ENCODE data around the gene NMRK1.
A peak's percentile ranks its signal among the peaks of the same experiment; 100 is the strongest.

The NMRK1 gene

DNA sequence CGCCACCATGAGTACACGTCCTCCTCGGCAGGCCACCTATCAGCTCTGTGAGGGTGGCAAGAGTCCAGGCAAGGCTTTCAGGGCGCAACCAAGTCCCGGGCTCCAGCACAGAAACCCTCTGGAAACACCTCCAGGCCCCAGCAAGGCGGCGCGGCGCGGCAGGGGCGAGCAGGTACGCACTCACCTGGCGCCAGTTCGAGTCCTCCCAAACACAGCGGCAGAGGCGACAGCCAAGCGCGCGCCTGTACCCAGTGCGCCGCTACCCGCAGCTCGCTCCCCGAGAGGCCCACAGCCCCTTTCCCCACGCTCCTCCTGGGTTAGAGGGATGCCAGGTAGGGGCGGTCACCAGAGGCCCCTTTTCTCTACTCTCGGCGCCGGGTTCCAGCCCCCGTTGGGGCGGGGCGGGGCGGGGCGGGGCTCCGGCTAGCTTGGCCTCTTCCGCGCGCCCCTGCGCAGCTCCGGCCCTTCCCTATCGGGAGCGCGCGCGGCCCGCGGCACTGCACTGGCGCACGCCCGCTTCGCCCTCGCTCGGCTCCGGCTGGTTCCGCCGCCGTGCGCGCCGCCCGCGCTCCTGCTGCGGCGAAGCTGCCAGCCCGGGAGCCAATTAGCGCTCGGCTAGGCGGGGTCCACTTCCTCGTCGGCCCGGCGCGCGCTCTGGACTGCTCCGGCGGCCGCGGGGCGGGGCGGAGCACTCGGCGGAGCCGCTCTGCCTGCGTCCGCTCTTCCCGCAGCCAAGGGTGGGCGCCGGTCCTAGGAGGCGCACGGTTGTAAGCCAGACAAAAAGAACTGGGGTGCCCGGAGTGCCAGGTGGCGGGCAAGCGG is at the start of gene NMRK1, which contains the start of gene OSTF1:
Gene NMRK1 (minus strand): TSS at position 332 of the 822 bp plus-strand sequence. CDS start 5,040 bp downstream, outside the sequence.
Gene OSTF1 (plus strand): TSS at position 691 of the 822 bp plus-strand sequence. CDS start 179 bp downstream, outside the sequence.
- peak; percentile 97 for DNase-seq

DNA sequence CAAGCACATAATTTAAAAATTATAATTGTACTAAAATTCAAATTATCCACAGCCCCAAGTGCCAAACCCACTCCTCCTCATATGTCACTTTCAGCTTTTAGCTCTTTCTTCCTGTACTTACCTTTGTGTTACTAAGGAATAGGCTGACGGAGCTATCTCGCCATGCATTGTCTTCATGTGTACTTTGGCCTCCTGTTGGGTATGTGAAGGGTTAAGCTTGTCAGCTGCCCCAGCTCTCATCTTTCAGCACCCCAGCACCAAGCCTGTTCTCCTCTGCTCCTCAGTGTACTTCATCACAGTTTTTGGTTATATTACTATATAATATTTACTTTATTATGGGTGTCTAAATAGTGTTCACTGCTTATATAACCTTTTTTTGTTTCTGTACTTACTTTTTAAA is 46.5 kb upstream of the NMRK1 start:
- DNase-seq = no peak

DNA sequence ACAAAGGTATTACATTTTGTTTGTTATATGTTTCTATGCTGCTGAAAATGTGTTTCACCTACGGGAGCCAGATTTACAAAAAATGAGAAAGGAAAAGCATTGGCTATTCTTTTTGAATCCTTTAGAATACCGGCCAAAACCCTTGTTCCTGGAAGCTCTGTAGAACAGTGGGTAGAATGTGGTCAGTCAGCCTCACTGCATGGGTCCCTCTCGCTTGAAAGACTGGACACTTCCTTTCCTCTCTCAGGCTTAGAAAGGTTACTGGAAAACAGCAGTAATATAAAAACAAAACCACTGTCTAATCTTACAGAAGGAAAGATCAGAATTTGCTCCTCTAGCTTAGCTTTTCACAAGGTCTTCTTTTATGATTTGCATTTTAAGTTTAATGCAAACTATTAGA is 45.4 kb upstream of the NMRK1 start:
- no peak for DNase-seq

DNA sequence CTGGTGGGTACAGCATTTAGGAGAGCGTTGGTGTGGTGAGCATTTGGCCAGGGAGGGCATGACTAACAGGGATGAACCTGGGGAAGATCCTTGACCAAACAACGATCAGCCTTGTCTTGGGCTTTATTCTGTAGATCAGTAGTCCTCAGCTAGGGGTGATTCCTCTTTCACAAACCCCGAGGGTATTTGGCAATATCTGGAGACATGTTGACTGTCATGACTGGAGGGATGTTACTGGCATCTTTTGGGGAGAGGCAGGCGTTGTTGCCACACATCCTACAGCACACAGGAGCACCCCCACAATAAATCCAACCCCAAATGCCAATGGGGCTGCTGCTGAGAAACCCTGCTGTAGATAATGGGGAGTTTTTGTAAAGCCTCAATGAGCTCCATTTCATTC is 44.3 kb upstream of the NMRK1 start:
- DNase-seq = no peak

DNA sequence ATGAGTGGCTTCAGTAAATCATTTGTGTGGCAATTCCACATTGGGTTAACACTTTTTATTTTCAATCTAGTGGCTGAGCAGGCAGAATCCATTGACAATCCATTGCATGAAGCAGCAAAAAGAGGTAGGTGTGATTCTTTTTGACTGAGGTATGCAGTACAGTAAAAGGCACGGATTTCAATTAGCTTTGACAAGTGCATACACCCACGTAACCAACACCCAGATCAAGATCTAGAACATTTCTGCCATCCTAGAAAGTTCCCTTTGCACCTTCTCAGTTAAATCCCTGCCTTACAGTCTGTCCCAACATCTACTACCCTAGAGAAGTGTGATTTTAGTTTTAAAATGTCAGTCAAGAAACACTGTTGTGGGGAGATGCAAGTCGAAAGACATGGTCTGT is 43.7 kb upstream of the NMRK1 start:
- DNase-seq = no peak

DNA sequence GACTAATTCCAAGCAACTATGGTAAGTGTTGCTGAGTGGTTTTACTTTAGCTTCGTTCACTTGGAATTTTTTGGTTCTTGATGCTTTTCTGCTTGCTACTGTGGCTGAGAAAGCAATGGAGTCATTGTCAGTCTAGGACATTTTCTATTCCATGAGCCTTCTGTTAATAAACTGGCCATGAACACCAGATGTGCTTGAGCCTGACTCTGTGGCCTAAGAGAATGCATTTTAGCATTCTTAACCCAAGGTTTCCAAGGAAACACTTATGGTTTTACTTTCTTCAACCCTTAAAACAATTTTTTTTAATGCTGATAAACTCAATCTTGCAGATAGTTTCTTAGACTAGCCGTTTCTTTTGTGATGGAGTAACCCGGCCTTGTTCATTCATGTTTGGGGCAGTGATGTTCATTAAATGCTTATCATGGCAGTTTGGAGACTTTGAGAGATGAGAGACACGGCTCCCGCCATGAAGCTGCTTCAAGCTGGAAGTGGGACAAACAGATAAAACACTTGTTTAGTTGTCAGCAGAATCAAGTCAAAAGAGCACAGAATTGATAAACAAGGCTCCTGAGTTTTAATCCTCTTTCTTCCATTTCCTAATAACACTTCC is 42.8 kb upstream of the NMRK1 start:
- no peak for DNase-seq

DNA sequence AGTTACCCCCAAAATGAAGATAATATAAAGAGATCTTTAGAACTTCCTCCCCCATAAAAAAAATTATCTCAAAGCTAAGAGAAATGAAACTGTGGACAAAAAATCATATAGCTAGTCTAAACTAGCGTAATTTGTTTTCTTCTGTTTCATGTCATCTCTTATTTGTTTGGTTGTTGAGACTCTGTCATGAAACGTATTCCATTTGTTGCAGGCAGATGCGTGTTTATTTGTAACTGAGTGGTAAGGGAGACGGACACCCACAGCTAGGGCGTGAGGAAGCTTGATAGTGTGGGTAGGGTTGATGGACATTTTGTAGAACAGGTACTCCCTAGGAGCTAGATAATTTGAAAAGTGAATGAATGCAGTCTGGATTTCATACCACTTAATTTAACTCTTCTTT is 42.2 kb upstream of the NMRK1 start:
- DNase-seq = no peak

DNA sequence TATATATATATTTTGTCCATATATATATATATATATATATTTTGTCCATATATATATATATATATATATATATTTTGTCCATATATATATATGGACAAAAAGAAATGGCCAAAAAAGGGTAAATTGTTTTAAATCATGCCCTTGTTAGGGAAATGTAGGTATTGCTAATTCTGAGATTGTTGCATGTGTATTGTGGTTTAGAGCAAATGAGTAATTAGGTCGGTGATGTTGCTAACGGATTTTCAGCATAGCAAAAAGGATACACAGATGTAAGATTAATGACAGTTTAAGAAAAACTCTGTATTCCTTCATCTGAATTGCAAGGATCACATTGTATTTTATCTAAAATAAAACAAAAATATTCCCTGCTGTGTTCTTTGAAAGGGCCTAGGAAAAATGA is 40.6 kb upstream of the NMRK1 start:
- DNase-seq = no peak

DNA sequence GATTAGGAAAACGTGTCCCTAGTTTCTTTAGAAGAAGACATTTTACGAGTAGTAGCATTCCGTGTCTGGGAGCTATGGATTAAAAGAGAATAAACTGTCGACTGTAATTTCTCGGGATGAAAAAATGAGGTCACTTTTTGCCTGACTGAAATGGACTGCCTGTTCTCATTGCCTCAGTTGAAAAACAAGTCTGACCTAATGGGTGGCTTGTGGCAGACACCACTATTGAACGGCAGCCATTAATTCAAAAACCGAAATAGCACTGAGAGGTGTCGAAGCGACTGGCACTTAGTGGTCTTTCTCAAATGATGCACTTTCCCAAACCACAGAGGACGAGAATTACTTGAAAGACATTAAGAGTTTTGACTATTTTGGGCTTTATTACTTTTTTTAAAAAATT is 35.7 kb upstream of the NMRK1 start:
- no peak for DNase-seq

DNA sequence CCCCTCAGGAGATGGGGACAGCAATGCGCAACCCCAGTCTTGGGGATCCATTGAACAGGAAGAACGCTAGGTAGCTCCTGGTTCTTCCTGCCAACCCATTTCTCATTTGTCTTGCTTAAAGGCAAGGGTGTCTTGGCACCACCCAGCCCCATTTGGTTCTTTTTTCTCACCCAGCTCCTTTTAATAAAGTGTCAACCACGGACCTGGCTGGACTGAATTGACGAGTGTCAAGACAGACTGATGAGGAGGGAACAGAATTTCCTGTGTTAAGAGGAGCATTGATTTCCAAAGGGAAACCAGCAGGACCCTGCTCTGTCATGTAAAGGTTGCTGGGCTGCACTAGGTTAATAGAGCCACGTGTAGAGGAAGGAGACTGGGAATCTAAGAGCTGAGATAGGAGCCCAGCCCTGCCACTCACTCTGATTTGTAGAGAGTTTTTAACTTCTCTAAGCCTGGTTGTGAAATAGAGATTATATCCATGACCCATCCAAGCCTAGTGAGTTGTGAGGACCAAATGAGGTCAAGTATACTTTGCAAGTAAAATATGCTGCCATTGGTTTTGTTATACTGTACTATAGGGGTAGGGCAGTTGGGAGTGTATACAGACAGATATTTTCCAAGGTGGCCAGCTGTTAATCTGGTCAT is 34.1 kb upstream of the NMRK1 start:
- no peak for DNase-seq

DNA sequence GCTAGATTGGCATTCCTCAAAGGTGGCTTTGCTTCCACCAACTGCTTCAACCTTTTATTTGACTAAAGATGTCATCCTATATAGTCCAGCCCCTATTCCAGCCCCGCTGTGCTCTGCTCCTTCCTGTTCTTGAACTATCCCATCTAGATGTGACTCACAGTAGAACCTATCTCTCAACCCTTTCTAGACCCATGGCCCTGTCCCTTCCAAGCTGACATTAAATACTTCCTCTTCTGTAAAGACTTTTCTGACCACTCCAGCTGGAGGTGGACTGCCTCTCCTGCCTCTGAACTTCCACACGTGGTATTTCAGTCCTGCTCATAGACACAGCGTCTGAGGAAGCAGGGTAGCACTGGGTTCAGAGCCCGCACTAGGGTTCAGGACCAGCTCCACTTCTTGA is 32.7 kb upstream of the NMRK1 start:
- no peak for DNase-seq

DNA sequence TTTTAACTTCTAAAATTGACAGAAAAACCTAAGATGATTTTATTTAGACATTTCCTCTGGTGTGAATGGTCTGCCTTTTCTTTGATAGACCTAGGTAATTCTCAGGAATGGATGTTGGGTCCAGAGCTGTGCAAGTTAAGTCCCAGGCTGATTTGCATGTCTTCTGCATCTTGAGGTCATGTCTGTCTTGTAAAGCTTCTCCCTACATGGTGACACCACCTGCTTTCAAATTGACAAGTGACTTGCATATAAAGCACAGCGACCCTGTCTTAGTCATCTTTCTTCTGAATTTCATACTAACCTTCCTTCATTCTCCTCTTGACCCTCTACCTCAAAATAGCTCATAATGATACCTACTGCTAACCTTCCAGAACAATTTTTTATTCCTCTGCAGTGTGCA is 29.6 kb upstream of the NMRK1 start:
- no peak for DNase-seq

DNA sequence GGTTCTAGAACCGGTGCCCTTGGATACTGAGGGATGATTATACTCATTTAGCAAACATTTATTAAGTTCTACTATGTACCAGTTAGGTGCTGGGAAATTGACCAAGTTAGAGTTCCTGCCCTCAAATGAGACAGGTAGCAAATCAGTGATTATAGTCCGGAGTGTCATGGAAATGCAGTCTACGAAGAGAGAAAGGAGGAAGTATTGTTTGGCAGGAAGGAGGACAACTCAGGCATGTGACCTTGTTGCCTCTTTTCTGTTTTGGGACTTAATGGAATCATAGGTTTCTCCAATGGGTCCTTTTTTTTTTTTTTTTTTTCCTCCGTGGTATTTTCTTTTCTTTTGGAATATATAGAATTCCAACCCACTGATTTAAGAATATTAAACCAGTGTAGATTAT is 28.4 kb upstream of the NMRK1 start:
- DNase-seq = no peak

DNA sequence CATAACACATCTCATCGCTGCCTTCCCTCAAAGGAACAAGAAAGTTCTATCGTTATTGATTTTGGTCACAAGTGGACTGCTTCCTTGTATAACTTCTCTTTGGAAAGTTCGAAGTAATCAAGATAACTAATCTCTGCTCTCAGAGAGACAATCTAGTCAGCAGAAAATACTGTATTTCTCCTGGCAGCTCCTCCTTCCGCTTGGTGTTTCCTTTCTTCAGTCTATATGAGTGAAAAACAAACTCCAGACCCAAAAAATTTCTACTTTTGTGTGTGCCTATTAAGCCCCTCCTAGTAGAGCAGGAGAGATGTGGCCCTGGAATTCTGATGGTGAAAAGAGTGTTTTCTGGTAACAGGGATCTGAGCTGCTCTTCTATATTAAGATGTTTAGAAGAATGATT is 24.8 kb upstream of the NMRK1 start:
- no peak for DNase-seq

DNA sequence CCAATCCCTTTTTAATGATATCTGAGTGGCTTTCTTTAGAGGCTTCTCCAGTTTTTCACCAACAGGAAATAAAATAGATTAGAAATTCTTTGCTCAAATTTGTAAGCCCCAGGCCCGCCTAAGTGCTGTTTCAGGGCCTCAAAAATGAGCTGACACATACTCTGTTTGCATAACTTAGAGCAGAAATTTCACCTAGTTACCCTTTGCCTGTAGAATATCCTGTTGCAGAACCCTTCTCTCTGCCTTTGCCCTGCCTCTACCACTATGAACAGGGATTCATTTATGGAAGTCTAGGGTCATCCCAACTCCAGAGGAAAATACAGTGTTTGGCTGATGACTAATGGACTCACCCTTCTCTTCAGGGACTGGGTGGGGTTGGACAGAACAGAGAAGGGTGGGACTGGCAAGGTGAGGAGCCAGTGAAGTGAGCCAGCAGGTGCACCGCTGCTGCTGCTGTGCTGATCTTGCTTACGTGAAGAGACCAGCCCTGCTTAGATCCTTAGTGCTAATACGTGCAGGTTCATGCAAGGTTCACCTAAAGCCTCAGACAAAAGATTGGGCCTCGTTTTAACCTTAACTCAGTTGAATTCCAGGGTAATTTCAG is 23.2 kb upstream of the NMRK1 start:
- DNase-seq = no peak

DNA sequence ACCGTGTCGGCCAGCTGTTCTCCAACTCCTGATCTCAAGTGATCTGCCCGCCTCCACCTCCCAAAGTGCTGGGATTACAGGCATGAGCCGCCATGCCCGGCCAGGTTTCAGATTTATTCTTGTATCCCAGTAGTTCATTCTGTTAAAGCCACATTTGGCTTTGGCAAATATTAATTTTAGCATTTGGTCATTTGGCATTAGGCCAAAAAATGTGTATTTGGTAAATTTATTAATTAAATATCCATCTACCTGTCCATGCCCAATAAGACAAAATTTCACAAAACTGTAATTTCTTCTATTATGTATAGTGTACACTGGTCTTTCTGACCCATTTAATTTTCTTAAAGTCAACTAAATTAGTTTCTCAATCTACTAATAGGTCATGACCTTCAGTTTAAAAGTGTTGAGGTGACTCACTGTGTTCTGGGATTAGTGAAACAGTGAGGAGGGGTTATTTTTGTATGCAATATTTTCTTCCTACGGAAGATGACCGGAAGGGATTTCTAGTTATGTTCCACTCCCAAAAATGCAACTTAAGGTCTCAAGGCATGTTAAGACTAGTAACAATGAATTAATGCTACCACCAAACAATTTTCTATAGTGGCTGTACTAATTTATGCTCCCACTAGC is 21.4 kb upstream of the NMRK1 start:
- no peak for DNase-seq

DNA sequence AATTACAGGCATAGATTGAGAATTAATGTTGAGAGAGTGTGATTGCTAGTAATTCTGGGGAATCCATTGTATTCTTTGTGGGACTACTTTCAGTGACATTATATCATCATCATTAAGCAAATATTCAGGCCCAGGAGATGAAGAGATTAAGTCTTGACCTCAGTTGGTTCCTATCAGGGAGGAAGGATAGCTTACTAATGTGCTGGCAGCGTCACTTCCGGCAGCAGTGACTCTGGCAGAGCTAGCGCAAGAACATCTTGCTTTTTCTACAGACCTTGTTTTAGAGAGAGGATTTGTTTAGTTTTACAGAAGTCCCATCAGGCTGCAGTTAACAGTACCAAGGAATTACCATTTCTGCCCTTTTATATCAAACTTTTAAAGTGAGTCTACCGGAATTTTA is 20.6 kb upstream of the NMRK1 start:
- no peak for DNase-seq

DNA sequence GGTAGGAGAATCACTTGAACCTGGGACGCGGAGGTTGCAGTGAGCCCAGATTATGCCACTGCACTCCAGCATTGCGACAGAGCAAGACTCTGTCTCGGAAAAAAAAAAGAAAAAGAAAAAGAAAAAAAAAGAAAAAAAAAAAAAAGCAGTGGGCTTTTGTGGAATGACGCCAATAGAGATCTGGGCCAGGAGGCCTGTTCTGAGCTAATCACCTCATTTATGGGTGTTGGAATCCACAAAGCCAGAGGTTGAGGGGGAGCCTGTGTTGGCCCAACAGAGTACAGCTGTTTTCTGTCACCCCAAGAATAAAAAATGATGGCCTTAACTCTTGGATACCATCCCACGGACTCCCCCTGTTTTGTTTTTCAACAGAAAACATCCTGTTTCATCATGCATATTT is 18.9 kb upstream of the NMRK1 start:
- no peak for DNase-seq

DNA sequence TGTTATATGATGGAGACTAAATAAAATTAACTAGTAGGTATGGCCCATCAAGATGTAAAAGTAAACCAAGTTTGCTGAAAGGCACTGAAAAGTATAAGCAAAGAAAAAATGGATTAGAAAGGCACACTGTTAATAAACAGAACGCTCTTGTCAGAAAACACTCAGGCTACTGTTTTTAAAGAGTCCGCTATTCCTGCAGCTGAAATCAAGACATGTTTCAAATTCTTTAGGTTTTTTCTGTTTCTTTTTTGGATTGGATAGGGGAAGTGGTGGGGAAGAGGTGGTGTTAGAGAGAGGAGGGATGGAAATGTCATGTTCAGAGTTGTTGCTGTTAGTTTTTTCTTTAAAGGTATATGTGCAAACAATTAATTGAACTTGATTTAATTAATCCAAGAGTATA is 17.9 kb upstream of the NMRK1 start:
- DNase-seq = no peak

DNA sequence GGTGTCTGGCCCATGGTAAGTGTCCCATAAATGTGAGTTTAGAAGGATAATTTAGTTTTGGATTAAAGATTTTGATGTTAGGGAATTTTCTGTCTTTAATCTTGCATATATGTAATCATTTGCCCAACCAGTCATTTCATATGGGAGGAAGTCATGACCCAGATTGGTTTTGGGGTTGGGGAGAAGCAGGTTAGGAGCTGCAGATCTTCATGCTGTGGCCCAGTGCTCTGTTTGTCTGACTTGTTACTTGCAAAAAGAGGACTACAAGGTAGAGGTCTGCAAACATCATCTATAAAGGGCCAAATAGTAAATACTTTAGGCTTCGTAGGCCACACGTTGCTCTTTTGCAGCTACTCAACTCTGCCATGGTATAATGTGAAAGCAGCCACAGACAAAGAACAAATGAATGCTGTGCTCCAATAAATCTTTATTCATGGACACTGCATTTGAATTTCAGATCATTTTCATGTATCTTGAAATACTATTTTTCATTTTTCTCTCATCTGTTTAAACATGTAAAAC is 17.1 kb upstream of the NMRK1 start:
- no peak for DNase-seq

DNA sequence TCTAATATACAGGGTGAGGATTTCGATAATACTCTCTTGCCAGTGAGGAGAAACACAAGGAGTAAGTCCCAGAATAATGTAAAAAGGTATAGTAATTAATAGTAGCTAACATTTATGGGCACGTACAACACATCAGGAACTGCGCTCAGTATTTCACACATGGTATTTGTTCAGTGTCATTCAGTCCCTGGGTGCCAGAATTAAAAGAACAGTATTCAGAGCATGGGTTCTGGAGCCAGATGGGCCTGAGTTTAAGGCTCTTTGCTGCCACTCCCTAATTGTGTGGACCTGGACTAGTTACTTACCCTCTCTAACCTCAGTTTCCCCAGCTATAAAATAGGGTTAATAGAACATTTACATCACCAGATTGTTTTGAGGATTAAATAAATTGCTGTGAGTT is 16.7 kb upstream of the NMRK1 start:
- DNase-seq = no peak

DNA sequence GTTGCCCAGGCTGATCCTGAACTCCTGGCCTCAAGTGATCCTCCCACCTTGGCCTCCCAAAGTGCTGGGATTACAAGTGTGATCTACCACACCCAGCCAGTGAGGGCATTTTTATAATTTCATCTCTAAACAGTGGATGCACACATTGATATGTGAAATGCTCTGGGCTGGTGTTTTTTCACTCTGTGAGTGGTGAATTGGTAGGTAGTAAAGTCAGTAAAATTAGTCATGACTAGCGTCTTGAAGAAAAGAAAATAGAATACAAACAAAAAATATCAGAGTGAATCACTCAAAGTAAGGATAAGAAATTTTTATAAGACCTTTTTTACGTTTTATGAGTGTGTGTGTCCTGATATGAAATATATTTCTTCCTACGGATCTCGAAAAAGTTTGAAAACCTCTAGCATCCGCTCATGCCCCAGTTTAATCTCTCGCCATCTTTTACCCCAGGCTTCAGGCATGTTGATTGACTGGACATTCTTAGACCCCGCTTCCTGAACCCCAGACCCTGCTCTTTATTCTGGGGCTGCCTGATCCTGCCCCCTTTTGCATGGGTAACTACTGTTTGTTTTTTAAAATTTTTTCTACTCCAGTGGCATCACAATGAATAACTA is 14.3 kb upstream of the NMRK1 start:
- no peak for DNase-seq
